ENCODE results near the gene TTF1. TPM values are rescaled to one million over a fixed set of nuclear protein-coding genes. Genes with fewer than 3 reads are reported as not detected.

The TTF1 gene
- total RNA-seq, 2 donors from 2014 or later = 11.5 to 11.8 TPM

- no peaks in the 10 kb centered on the region for H3K9me3 ChIP-seq
- H3K4me1 ChIP-seq (ENCODE audit: control insufficient read depth in 1 of 2, low read depth in 2 of 2) = no peaks in the 10 kb centered on the region
- H3K27ac ChIP-seq = no peak overlapping the region
- no peak for DNase-seq (ENCODE audit: low spot score)
- no peak overlapping the region for H3K4me3 ChIP-seq
- no peak for ATAC-seq (ENCODE audit: insufficient number of reproducible peaks, low FRiP score, low read depth)
- no peak for TF ChIP-seq CTCF (IDR thresholded peaks at IDR 0.05)
- no peaks in the 10 kb centered on the region for H3K27me3 ChIP-seq (replicated peaks; ENCODE audit: insufficient read depth)
- no peaks in the 10 kb centered on the region for H3K36me3 ChIP-seq
Measured at GRCh38 chr9:132434881-132435280, 28.2 kb upstream of the TTF1 start.

GRCh38 chr9:132430998-132431397, 24.4 kb upstream of the TTF1 start:
- H3K9me3 ChIP-seq = no peaks in the 10 kb centered on the region
- H3K27ac ChIP-seq = no peak overlapping the region
- no peaks in the 10 kb centered on the region for H3K36me3 ChIP-seq
- no peaks in the 10 kb centered on the region for H3K27me3 ChIP-seq (replicated peaks; ENCODE audit: insufficient read depth)
- TF ChIP-seq CTCF (IDR thresholded peaks at IDR 0.05) = no peak
- ATAC-seq (ENCODE audit: insufficient number of reproducible peaks, low FRiP score, low read depth) (no peak), DNase-seq (ENCODE audit: low spot score) (no peak)
- H3K4me1 ChIP-seq (ENCODE audit: control insufficient read depth in 1 of 2, low read depth in 2 of 2) = no peaks in the 10 kb centered on the region
- no peak overlapping the region for H3K4me3 ChIP-seq

GRCh38 chr9:132426639-132427414, 20.2 kb upstream of the TTF1 start:
- no peak for TF ChIP-seq CTCF (IDR thresholded peaks at IDR 0.05)
- no peak for DNase-seq (ENCODE audit: low spot score)
- ATAC-seq (ENCODE audit: insufficient number of reproducible peaks, low FRiP score, low read depth) = no peak
- H3K27me3 ChIP-seq (replicated peaks; ENCODE audit: insufficient read depth) = no peaks in the 10 kb centered on the region
- H3K27ac ChIP-seq = no peak overlapping the region
- no peak overlapping the region for H3K4me3 ChIP-seq
- no peaks in the 10 kb centered on the region for H3K36me3 ChIP-seq
- H3K9me3 ChIP-seq = no peaks in the 10 kb centered on the region
- no peaks in the 10 kb centered on the region for H3K4me1 ChIP-seq (ENCODE audit: control insufficient read depth in 1 of 2, low read depth in 2 of 2)

- no peak overlapping the region for H3K27ac ChIP-seq
- H3K36me3 ChIP-seq = no peaks in the 10 kb centered on the region
- ATAC-seq (ENCODE audit: insufficient number of reproducible peaks, low FRiP score, low read depth) (no peak), DNase-seq (ENCODE audit: low spot score) (no peak)
- no peak overlapping the region for H3K4me3 ChIP-seq
- no peaks in the 10 kb centered on the region for H3K27me3 ChIP-seq (replicated peaks; ENCODE audit: insufficient read depth)
- H3K4me1 ChIP-seq (ENCODE audit: control insufficient read depth in 1 of 2, low read depth in 2 of 2) = no peaks in the 10 kb centered on the region
- H3K9me3 ChIP-seq = no peaks in the 10 kb centered on the region
- no peak for TF ChIP-seq CTCF (IDR thresholded peaks at IDR 0.05)
Measured at GRCh38 chr9:132425675-132426062, 19.0 kb upstream of the TTF1 start.

GRCh38 chr9:132424857-132425674, 18.4 kb upstream of the TTF1 start:
- DNase-seq (ENCODE audit: low spot score) = no peak

More at GRCh38 chr9:132424857-132425674, 18.4 kb upstream of the TTF1 start:
- no peak for TF ChIP-seq CTCF (IDR thresholded peaks at IDR 0.05)
- Histone ChIP-seq H3K9me3 (no peaks in the 10 kb centered on the region), H3K27me3 (replicated peaks; ENCODE audit: insufficient read depth) (no peaks in the 10 kb centered on the region), H3K27ac (no peak overlapping the region), H3K36me3 (no peaks in the 10 kb centered on the region), H3K4me3 (no peak overlapping the region), H3K4me1 (ENCODE audit: control insufficient read depth in 1 of 2, low read depth in 2 of 2) (no peaks in the 10 kb centered on the region)
- ATAC-seq (ENCODE audit: insufficient number of reproducible peaks, low FRiP score, low read depth) = no peak
